ENCODE data around the gene NELL1. TPM values are rescaled to one million over a fixed set of nuclear protein-coding genes. Genes with fewer than 3 reads are reported as not detected.

Gene NELL1
- total RNA-seq, 2 donors from 2014 or later: not detected

- no peaks in the 10 kb centered on the region for H3K27me3 ChIP-seq
- WGBS, 2 donors: 2 to 4% methylated on average over 3 of the region's 3 CpGs
- no peaks in the 10 kb centered on the region for H3K4me1 ChIP-seq
- H3K9me3 ChIP-seq: no peaks in the 10 kb centered on the region
- peak in 2 of 4 donors; percentile 16 to 26 for DNase-seq
- no peaks in the 10 kb centered on the region for H3K36me3 ChIP-seq (replicated peaks in 1 of 2; ENCODE audit: insufficient read depth in 1 of 2, low read depth in 2 of 2)
- TF ChIP-seq CTCF (IDR thresholded peaks at IDR 0.05) (peak in 1 of 7 experiments; percentile 15), POLR2A (IDR thresholded peaks at IDR 0.05) (no peak)
- no peak for ATAC-seq
- intact Hi-C loops (cut with DNase I): no loop called here
- no peak overlapping the region for H3K4me3 ChIP-seq
- no peak overlapping the region for H3K27ac ChIP-seq
Measured at GRCh38 chr11:20873054-20873453, 203.7 kb downstream of the NELL1 start.

- intact Hi-C loops (cut with DNase I): no loop called here
Measured at GRCh38 chr11:20874358-20874757, 205.0 kb downstream of the NELL1 start.

GRCh38 chr11:20875889-20876288 lies 206.5 kb downstream of the NELL1 start:
- H3K9me3 ChIP-seq: no peaks in the 10 kb centered on the region
- no peaks in the 10 kb centered on the region for H3K36me3 ChIP-seq (replicated peaks in 1 of 2; ENCODE audit: insufficient read depth in 1 of 2, low read depth in 2 of 2)
- no peaks in the 10 kb centered on the region for H3K4me1 ChIP-seq
- intact Hi-C loops (cut with DNase I): no loop called here
- 11 to 19% methylated on average over 3 of the region's 3 CpGs for WGBS, 2 donors
- no peak for DNase-seq
- H3K4me3 ChIP-seq: no peak overlapping the region
- TF ChIP-seq POLR2A (IDR thresholded peaks at IDR 0.05) (no peak), CTCF (IDR thresholded peaks at IDR 0.05) (no peak)
- H3K27me3 ChIP-seq: no peaks in the 10 kb centered on the region
- ATAC-seq: no peak
- no peak overlapping the region for H3K27ac ChIP-seq

More at GRCh38 chr11:20874358-20874757, 205.0 kb downstream of the NELL1 start:
- Histone ChIP-seq H3K27ac (no peak overlapping the region), H3K36me3 (replicated peaks in 1 of 2; ENCODE audit: insufficient read depth in 1 of 2, low read depth in 2 of 2) (no peaks in the 10 kb centered on the region), H3K4me1 (no peaks in the 10 kb centered on the region), H3K4me3 (no peak overlapping the region), H3K27me3 (no peaks in the 10 kb centered on the region), H3K9me3 (no peaks in the 10 kb centered on the region)
- ATAC-seq: no peak
- TF ChIP-seq POLR2A (IDR thresholded peaks at IDR 0.05): no peak
- TF ChIP-seq CTCF (IDR thresholded peaks at IDR 0.05): no peak
- WGBS, 2 donors: 72 to 80% methylated on average over 3 of the region's 3 CpGs
- no peak for DNase-seq

- no peaks in the 10 kb centered on the region for H3K36me3 ChIP-seq (replicated peaks in 1 of 2; ENCODE audit: insufficient read depth in 1 of 2, low read depth in 2 of 2)
- no peak for TF ChIP-seq POLR2A (IDR thresholded peaks at IDR 0.05)
- TF ChIP-seq CTCF (IDR thresholded peaks at IDR 0.05): no peak
- no peaks in the 10 kb centered on the region for H3K4me1 ChIP-seq
- DNase-seq (no peak), ATAC-seq (no peak)
- H3K27me3 ChIP-seq: no peaks in the 10 kb centered on the region
- H3K27ac ChIP-seq: no peak overlapping the region
- intact Hi-C loops (cut with DNase I): no loop called here
- no peak overlapping the region for H3K4me3 ChIP-seq
- H3K9me3 ChIP-seq: no peaks in the 10 kb centered on the region
Measured at GRCh38 chr11:20876738-20877137, 207.4 kb downstream of the NELL1 start.

- TF ChIP-seq CTCF (IDR thresholded peaks at IDR 0.05): no peak
- TF ChIP-seq POLR2A (IDR thresholded peaks at IDR 0.05): no peak
- Histone ChIP-seq H3K27me3 (no peaks in the 10 kb centered on the region), H3K36me3 (replicated peaks in 1 of 2; ENCODE audit: insufficient read depth in 1 of 2, low read depth in 2 of 2) (no peaks in the 10 kb centered on the region), H3K27ac (no peak overlapping the region), H3K4me1 (no peaks in the 10 kb centered on the region), H3K4me3 (no peak overlapping the region), H3K9me3 (no peaks in the 10 kb centered on the region)
- 67 to 68% methylated on average over 1 of the region's 1 CpG for WGBS, 2 donors
- ATAC-seq (no peak), DNase-seq (no peak)
- intact Hi-C loops (cut with DNase I): no loop called here
Measured at GRCh38 chr11:20880094-20880493, 210.7 kb downstream of the NELL1 start.

All from body of pancreas (tissue), 4 donors.